Measurements from ENCODE around the gene NUP62. TPM values are rescaled to one million over a fixed set of nuclear protein-coding genes. Genes with fewer than 3 reads are reported as not detected.

Gene NUP62, protein sequence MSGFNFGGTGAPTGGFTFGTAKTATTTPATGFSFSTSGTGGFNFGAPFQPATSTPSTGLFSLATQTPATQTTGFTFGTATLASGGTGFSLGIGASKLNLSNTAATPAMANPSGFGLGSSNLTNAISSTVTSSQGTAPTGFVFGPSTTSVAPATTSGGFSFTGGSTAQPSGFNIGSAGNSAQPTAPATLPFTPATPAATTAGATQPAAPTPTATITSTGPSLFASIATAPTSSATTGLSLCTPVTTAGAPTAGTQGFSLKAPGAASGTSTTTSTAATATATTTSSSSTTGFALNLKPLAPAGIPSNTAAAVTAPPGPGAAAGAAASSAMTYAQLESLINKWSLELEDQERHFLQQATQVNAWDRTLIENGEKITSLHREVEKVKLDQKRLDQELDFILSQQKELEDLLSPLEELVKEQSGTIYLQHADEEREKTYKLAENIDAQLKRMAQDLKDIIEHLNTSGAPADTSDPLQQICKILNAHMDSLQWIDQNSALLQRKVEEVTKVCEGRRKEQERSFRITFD
- 26.8 and 45.5 TPM in 2 replicates for total RNA-seq

DNA sequence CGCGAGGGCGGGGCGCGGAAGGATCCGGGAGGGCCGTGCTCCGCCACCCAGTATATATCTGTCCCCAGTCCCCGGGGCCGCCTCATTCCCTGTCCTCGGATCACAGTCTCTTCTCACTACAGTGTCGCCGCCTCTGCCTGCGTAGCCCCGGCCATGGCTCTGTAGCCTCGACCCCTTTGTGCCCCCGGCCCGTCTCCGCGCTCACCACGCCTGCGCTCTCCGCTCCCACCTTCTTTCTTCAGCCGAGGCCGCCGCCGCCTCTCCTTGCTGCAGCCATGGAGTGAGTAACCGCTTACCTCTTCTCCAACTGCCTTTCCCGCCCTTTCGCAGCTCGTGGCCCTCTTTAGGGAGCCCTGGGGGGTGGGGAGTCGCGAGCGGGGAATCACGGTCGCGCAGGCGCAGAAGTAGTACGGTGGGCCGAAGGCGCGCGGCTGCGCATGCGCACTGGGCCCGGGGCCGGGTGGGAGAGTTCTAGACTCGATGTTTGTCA is at the start of gene NUP62, which contains the start of gene ATF5:
Gene NUP62, minus strand, starts transcription at position 384 of the 490 bp plus-strand sequence. CDS start 19,697 bp downstream, outside the sequence.
Gene ATF5, plus strand, starts transcription at position 85 of the 490 bp plus-strand sequence. CDS start 1,646 bp downstream, outside the sequence.

DNA sequence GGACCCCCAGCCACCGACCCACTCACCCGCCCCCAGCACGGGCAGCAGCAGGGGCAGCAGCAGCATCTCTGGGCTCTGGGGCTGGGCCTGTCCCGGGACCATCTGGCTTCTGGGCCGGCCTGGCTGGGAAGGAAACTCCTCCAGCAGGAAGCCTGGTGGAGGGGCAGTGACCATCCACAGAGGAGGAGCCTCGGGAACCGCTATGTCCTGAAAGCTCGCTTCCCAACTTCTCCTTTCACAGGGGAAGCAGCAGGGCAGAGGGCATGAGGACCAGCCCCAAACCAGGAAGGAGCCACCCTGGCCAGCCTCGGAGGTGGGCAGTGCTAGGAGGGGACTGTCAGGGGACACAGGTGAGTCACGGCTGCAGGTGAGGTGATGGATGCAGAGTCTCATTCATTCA is 31.7 kb upstream of the NUP62 start, which contains the start of gene SIGLEC11:
Gene SIGLEC11, minus strand, starts transcription at position 193 of the 400 bp plus-strand sequence. Its CDS starts 91 bp downstream, at position 102.

DNA sequence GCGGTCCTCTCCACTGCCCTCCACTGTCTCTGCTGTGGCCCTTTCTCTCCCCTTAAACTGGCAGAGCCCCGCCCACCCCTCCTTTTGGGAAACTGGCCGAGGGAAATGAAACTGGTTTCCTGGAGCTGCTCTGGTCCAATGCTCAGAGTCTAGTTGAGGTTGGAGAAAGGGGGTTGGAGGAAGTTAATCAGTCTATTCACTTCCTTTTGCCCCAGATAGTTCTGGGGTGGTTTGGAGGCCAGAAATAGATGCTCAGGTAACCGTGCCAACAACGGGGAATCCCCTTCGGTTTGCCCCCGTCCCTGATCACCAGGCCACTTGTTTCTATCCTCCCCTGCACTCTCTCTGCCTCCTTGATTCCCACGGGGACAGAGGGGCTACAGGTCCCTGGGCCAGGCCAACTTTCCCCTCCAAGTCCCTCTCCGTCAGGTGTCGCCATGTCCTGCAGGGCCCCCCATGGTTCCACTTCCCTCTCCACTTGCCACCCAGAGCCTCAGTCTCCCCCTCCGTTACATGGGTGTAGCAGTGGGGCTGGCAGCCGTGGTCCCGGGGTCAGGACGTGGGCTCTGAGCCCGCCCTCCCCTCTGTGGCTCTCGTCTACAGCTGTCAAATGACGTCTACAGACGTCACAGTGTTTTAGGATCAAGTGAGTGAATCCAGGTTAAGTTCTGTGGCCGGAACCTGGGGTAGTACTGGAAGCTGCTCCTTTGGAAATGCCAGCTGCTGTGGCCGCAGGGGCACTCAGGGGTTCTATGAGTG is 32.3 kb downstream of the NUP62 start, which contains the start of gene IL4I1:
Gene IL4I1, minus strand, starts transcription at position 25 of the 759 bp plus-strand sequence. CDS start 727 bp downstream, outside the sequence.

DNA sequence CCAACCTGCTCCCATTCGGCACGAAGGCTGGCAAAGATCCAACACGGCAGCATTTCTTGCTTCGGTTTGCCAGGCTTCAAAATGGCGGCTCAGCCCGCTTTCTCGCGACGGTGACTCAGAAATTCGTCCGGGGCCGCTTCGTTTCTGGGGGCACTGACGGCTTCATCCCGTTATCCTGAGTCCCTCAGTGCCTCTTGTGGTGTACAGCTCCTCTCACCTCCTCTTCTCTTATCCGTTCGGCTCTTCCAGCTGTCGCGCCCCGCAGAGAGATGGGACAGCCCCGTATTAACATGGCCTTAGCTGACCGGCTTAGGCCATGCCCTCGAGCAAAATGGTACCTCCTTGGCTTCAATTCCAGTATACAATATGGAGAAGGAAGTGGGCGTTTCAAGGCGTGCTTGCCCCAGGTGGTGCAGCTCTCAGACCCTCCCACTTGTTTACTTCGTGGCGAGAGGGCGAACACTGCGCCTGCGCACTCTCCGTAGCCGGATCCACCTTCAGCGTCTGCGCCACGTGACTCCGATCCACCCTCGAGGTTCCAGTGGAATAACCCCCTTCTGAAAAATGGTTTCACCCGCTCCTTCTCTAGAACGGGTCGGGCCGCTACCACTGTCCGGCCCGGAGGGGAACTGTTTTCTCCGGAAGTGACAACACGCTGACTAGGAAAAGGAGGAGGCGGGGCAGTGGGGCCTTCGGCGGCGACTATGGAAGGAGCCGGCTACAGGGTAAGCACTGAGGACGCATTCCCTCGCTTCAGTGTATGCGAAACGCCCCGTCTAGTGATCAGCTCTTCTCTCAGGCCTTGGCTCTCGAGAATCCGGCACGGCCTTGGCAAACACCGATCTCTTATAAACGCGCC is 52.1 kb downstream of the NUP62 start, which contains the start of the genes AKT1S1 and TBC1D17:
Gene AKT1S1, minus strand, starts transcription at position 336 of the 859 bp plus-strand sequence. CDS start 4,060 bp downstream, outside the sequence.
Gene TBC1D17, plus strand, starts transcription at position 683 of the 859 bp plus-strand sequence. Its CDS starts 22 bp downstream, at position 705.

DNA sequence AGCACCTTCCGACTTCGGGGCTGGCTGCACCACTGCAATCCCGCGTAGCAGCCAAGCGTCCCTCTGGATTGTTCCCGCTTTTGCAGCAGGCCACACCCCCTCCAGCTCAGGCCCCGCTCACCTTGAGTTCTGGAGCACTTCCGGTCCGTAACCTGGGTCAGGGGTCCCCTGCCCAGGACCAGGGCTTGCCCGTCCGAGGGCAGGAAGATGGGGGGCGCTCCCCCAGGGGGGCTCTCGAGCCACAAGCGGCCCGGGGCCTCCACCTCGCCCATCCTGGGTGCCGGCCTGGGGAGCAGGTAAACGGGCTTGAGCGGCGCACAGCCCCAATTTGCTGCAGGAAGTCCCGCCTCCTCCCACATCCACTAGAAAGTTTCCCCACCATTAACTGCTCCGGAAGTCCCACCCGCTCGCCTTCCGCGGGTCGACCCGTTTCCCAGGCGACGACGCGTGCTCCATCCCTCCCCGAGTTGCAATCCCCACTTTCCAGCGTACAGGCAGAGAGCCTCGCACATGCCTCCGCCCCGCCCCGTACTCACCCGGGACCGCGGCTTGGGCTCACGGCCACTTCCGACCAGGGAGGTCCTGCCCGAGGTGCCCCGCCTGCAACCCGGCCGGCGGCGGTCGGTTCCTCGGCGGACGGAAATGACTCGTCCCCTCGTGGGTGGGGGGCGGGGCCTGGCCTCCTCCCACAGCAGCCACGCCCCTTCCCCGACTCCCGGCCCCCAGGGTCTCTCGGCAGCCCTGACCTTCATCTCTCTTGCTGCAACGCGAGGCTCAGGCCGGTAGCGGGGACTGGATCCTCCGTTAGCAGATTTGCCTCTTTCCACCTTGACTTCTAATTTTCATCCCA is 62.1 kb downstream of the NUP62 start, which contains the start of gene PNKP:
Gene PNKP, minus strand, starts transcription at position 644 of the 850 bp plus-strand sequence. Its CDS starts 372 bp downstream, at position 272.

Other genes starting within 250 kb of the NUP62 start
- gene ADM5, start 239.9 kb downstream of the NUP62 start, total RNA-seq = 0.73 and 1.2 TPM in 2 replicates
- gene CPT1C, start 238.4 kb downstream of the NUP62 start, total RNA-seq = 16.0 and 22.0 TPM in 2 replicates
- gene TSKS, start 166.2 kb downstream of the NUP62 start, total RNA-seq = 0.59 and 1.5 TPM in 2 replicates
- gene AP2A1, start 162.5 kb downstream of the NUP62 start, total RNA-seq = 131 and 140 TPM in 2 replicates
- 16.4 and 23.1 TPM in 2 replicates for gene FUZ, start 116.2 kb downstream of the NUP62 start, total RNA-seq
- gene MED25, start 111.2 kb downstream of the NUP62 start, total RNA-seq = 14.9 and 16.2 TPM in 2 replicates
- 36.4 and 49.5 TPM in 2 replicates for gene PTOV1, start 78.3 kb downstream of the NUP62 start, total RNA-seq
- gene PNKP, start 61.9 kb downstream of the NUP62 start, total RNA-seq = 33.8 and 55.5 TPM in 2 replicates
- 13.2 and 13.5 TPM in 2 replicates for gene AKT1S1, start 52.1 kb downstream of the NUP62 start, total RNA-seq
- 15.6 and 16.5 TPM in 2 replicates for gene TBC1D17, start 51.8 kb downstream of the NUP62 start, total RNA-seq
- gene IL4I1, start 32.6 kb downstream of the NUP62 start, total RNA-seq = 0.20 and 1.1 TPM in 2 replicates
- 5.9 and 6.8 TPM in 2 replicates for gene ATF5, start 299 bp downstream of the NUP62 start, total RNA-seq
- not detected in 2 replicates for gene SIGLEC11, start 31.7 kb upstream of the NUP62 start, total RNA-seq
- gene VRK3, start 95.9 kb upstream of the NUP62 start, total RNA-seq = 21.7 and 26.8 TPM in 2 replicates
- 9.6 and 12.5 TPM in 2 replicates for gene ZNF473, start 96.5 kb upstream of the NUP62 start, total RNA-seq
- gene IZUMO2, start 233.8 kb upstream of the NUP62 start, total RNA-seq = not detected in 2 replicates

Data from subcutaneous preadipocyte (primary cell).